Prostate gland (tissue), 2 donors: Measurements from ENCODE around the gene SUSD3. TPM values are rescaled to one million over a fixed set of nuclear protein-coding genes. Genes with fewer than 3 reads are reported as not detected.

Source experiments
- DNase-seq: peaks from one replicate; pipeline ENCODE4 v3.0.0-alpha.2; 2019; ENCODE audit warnings: low spot score
- H3K27ac ChIP-seq, 2 donors: fragments of 200-600 bp; sonication (generic); 2 replicates each; pipeline ENCODE4 v1.5.1; 2017 to 2019
- H3K27me3 ChIP-seq: fragments of 200-600 bp; sonication (generic); replicated peaks from 2 replicates; pipeline ENCODE4 v1.5.1; 2019; ENCODE audit not compliant: insufficient read depth
- H3K36me3 ChIP-seq, 2 donors: fragments of 200-600 bp; sonication (generic); 1 replicate in 1 of 2; 2 replicates in 1 of 2; pipeline versions ENCODE4 v1.5.1 to v1.8.1; 2017 to 2019
- H3K4me1 ChIP-seq: fragments of 200-600 bp; sonication (generic); replicated peaks from 2 replicates; pipeline ENCODE4 v1.5.1; 2019
- H3K4me3 ChIP-seq, 2 donors: fragments of 200-600 bp; sonication (generic); 2 replicates each; pipeline ENCODE4 v1.5.1; 2017 to 2019
- H3K9me3 ChIP-seq: fragments of 200-600 bp; sonication (generic); 2 replicates; pipeline ENCODE4 v1.5.1; 2017
- POLR2A ChIP-seq: fragments of 450-650 bp; IDR thresholded peaks from one replicate; pipeline ENCODE4 v1.6.1; 2016; ENCODE audit warnings: antibody characterized with exemption, mild to moderate bottlenecking
- POLR2AphosphoS5 ChIP-seq: sonication (generic); formaldehyde crosslinking; IDR thresholded peaks from one replicate; pipeline ENCODE4 v1.6.1; 2017; ENCODE audit warnings: antibody characterized with exemption
- WGBS: methylation state at CpG from one replicate; pipeline ENCODE4 v1.1.5; 2018; 5-methylcytosine and 5-hydroxymethylcytosine counted together
- intact Hi-C: fragments of 100-400 bp; cut with DNase I; formaldehyde crosslinking; loops from one replicate; pipeline ENCODE4 v1.14.2; 2022
- total RNA-seq, 2 donors: library from RNA; depleted of rRNA; stranded (reverse); fragments of >200 nt; gene quantifications; one replicate each; pipeline ENCODE4 v1.1.0, GENCODE V29; 2016
- TF ChIP-seq, protein P1 (sequence below), 4 experiments: fragments of 200-600 bp in 2 of 4; fragments of 450-650 bp in 2 of 4; sonication (generic) in 2 of 4; IDR thresholded peaks; 1 replicate in 3 of 4; 2 replicates in 1 of 4; pipeline ENCODE4 v1.5.1; 2016 to 2019; ENCODE audit warnings: antibody characterized with exemption in 4 of 4, mild to moderate bottlenecking in 2 of 4, moderate library complexity in 2 of 4

The SUSD3 gene
- total RNA-seq, 2 donors from 2014 or later = 2.2 to 471 TPM

DNA sequence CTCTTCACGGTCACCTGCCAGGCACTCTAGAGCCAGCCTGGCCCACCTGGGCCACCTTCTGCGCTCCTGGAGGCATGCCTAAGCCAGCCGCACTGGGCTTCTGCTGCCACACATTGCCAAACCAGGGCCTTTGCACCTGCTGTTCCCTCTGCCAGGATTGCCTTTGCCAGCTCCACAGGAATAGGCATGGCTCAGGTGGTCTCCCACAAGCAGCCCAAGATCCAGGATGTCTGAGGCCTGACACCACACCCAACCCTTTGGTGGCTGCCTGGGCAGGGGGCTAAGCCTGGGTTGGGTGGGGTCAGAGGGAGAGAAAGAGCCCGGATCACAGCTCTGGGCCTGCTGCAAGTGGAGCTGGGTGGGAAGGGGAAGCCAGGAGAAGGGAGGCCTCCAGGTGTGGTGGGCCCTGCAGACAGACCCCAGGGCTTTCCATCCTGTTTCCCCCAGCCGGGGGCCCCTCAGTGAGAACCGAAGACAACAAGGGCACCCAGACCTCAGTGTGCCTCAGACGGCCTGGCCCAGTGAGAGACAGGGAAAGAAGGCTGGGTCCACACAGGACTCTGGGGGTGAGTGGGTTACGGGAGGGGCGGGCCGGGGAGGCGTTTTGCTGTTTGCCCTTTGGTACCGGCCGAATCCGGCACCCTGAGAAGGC lies 672 bp upstream of the SUSD3 start:
- intact Hi-C loops = no loop called here
- no peaks in the 10 kb centered on the region for H3K9me3 ChIP-seq
- DNase-seq = no peak
- H3K36me3 ChIP-seq = no peaks in the 10 kb centered on the region
- 57% methylated on average over 14 of the region's 14 CpGs for WGBS
- H3K4me3 ChIP-seq = no peak overlapping the region
- H3K4me1 ChIP-seq = no peaks in the 10 kb centered on the region
- TF ChIP-seq POLR2A (no peak), POLR2AphosphoS5 (no peak)
- TF ChIP-seq, protein P1, sequence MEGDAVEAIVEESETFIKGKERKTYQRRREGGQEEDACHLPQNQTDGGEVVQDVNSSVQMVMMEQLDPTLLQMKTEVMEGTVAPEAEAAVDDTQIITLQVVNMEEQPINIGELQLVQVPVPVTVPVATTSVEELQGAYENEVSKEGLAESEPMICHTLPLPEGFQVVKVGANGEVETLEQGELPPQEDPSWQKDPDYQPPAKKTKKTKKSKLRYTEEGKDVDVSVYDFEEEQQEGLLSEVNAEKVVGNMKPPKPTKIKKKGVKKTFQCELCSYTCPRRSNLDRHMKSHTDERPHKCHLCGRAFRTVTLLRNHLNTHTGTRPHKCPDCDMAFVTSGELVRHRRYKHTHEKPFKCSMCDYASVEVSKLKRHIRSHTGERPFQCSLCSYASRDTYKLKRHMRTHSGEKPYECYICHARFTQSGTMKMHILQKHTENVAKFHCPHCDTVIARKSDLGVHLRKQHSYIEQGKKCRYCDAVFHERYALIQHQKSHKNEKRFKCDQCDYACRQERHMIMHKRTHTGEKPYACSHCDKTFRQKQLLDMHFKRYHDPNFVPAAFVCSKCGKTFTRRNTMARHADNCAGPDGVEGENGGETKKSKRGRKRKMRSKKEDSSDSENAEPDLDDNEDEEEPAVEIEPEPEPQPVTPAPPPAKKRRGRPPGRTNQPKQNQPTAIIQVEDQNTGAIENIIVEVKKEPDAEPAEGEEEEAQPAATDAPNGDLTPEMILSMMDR (IDR thresholded peaks at IDR 0.05) = no peak
- H3K27ac ChIP-seq = no peak overlapping the region
- H3K27me3 ChIP-seq = no peaks in the 10 kb centered on the region

DNA sequence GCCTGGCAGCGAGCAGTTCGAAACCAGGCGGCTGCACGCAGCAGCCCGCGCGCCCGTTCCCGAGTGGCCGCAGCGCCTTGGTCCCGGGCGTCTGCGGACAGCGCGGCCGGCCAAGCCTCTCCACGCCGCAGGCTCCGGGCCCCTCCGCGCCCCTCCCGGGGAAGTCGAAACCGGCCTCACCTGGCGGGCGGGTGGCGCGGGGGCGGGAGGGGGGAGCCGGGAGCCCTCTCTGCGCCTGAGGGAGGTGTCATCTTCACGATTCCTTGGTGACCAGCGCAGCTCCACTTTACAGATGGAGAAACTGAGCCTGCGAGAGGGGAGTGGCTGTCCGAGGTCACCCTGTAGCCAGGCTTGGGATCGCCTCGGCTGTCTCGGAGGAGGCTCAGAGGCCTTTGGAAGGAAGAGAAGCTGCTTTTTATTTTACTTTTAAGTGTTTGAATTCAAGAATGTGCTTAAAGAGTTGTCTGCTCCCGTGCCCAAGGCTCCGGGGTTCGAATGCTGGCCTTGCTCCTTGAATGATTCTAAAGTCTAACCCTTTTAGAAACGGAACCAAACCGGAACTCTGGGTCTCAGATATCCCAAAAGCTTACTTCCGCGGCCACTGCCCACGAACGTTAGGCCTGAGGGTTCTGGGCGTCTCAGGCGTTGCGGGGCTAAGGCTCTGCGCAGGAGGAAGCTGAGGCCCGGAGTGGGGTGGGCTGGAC lies 662 bp downstream of the SUSD3 start:
- H3K4me1 ChIP-seq = no peaks in the 10 kb centered on the region
- H3K27me3 ChIP-seq = no peaks in the 10 kb centered on the region
- TF ChIP-seq, protein P1 (IDR thresholded peaks at IDR 0.05) = no peak
- TF ChIP-seq POLR2A = no peak
- no peak for TF ChIP-seq POLR2AphosphoS5
- DNase-seq = no peak
- H3K36me3 ChIP-seq = no peaks in the 10 kb centered on the region
- peak overlapping the region; percentile 33 to 39 for H3K4me3 ChIP-seq
- intact Hi-C loops = no loop called here
- no peaks in the 10 kb centered on the region for H3K9me3 ChIP-seq
- no peak overlapping the region for H3K27ac ChIP-seq
- 68% methylated on average over 23 of the region's 53 CpGs for WGBS

DNA sequence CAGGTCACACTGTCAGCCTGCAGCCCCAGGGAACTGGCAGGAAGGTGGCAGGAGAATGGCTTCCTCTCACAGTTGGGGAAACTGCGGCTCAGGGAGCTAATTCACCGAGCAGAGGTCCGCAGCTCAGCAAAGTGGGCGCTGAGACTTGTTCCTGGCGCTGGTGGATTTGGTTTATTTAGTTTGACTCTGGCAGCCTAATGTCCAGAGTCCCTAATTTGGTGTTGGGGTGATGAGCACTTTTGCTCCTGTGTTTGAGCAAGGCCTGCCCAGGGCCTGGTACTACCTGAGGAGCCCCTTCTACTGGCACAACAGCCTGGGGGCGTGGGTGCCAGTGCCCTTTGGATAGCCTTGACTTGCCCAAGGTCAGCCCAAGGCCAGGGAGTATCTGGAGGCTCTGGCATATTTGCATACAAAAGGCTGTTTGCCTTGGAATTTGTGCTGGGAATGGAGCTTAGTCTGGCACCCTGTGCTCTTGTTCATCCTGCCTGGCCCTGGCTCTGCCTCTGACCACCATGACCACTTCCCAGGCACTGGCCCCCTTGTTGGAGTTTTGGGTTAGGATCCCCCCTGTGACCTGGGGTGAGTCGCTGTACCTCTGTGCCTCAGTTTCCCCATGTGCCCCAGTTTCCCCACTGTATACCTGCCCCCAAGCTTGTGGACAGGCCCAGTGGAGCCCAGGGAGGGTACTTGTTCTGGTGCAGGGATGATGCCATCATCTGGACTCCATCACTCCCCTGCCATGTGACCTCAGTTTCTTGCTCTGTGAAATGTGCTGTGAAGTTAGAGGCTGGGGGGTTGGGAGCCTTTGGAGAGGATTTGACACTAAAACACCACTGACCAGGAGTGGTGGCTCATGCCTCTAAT lies 1.4 kb downstream of the SUSD3 start:
- DNase-seq = no peak
- no peaks in the 10 kb centered on the region for H3K27me3 ChIP-seq
- TF ChIP-seq POLR2AphosphoS5 = no peak
- TF ChIP-seq, protein P1 (IDR thresholded peaks at IDR 0.05) = no peak
- TF ChIP-seq POLR2A = no peak
- no peaks in the 10 kb centered on the region for H3K36me3 ChIP-seq
- H3K4me3 ChIP-seq = peak overlapping the region in 1 of 2 donors; percentile 33
- H3K4me1 ChIP-seq = no peaks in the 10 kb centered on the region
- intact Hi-C loops = no loop called here
- no peak overlapping the region for H3K27ac ChIP-seq
- 92% methylated on average over 7 of the region's 7 CpGs for WGBS
- H3K9me3 ChIP-seq = no peaks in the 10 kb centered on the region

DNA sequence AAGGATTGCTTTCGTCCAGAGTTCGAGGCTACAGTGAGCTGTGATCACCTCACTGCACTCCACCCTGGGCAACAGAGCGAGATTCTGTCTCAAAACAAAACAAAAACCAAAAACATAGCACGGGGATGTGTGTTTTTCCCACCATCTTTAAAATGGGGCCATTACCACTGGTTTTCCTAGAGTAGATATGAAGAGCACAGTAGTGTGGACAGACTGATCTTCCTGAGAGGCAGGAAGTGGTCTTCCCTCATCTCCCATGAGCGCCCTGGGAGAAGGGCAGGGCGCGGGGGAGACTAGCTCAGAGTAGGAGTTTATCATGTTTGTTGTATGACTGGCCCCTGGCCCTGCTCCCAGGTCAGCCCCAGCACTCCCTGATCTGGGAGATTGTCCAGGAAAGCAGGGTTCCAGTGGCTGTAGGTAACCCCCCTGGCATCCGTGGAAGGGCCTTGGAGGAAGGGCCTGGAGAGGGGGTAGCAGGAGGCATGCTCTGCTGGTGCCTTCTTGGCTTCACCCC lies 2.3 kb downstream of the SUSD3 start:
- DNase-seq = no peak
- TF ChIP-seq POLR2AphosphoS5 (no peak), POLR2A (no peak)
- TF ChIP-seq, protein P1 (IDR thresholded peaks at IDR 0.05) = no peak
- Histone ChIP-seq H3K27ac (no peak overlapping the region), H3K9me3 (no peaks in the 10 kb centered on the region), H3K4me3 (no peak overlapping the region), H3K36me3 (no peaks in the 10 kb centered on the region), H3K4me1 (no peaks in the 10 kb centered on the region), H3K27me3 (no peaks in the 10 kb centered on the region)
- WGBS = 74% methylated on average over 8 of the region's 8 CpGs
- intact Hi-C loops = no loop called here
